Activated CD8-positive, alpha-beta T cell treated with anti-CD3 and anti-CD28 coated beads, Interleukin-2, amount 10 ng/mL, durations not matched to agents 7 days and 5 days (primary cell): Measurements from ENCODE around the gene CEP112. TPM values are rescaled to one million over a fixed set of nuclear protein-coding genes. Genes with fewer than 3 reads are reported as not detected.
A peak's percentile ranks its signal among the peaks of the same experiment; 100 is the strongest.

Experiments used
- ATAC-seq: fragments of 150-1000 bp; cut with Tn5 transposase; one replicate; pipeline ENCODE4 v1.10.0; 2021; ENCODE audit warnings: moderate library complexity
- CTCF ChIA-PET: fragments of 350-600 bp; sonication (Branson Sonifier 250); formaldehyde crosslinking; loops from one replicate; lab custom pipeline; 2021; ENCODE audit warnings: antibody characterized with exemption; lab: Charles Lee
- POLR2A ChIA-PET: fragments of 350-600 bp; sonication (Branson Sonifier 250); formaldehyde crosslinking; loops from one replicate; lab custom pipeline; 2021; ENCODE audit warnings: antibody characterized with exemption; lab: Charles Lee
- DNase-seq: peaks from one replicate; pipeline ENCODE4 v3.0.0-alpha.2; 2020
- H3K27ac Mint-ChIP-seq: one replicate; pipeline ENCODE4 v1.8.0; 2021; ENCODE audit warnings: mild to moderate bottlenecking, mixed read lengths
- H3K27me3 Mint-ChIP-seq: one replicate; pipeline ENCODE4 v1.8.0; 2021; ENCODE audit warnings: low read depth, mixed read lengths
- H3K36me3 Mint-ChIP-seq: one replicate; pipeline ENCODE4 v1.8.0; 2021; ENCODE audit warnings: low read depth, mixed read lengths
- H3K4me1 Mint-ChIP-seq: one replicate; pipeline ENCODE4 v1.8.0; 2021; ENCODE audit warnings: low read depth, mixed read lengths
- H3K4me3 Mint-ChIP-seq: one replicate; pipeline ENCODE4 v1.8.0; 2021; ENCODE audit warnings: mild to moderate bottlenecking, mixed read lengths
- H3K9me3 Mint-ChIP-seq: one replicate; pipeline ENCODE4 v1.8.0; 2022; ENCODE audit warnings: mixed read lengths; ENCODE audit not compliant: insufficient read depth
- total RNA-seq, 2 experiments: library from RNA; stranded (reverse); gene quantifications; one replicate each; pipeline ENCODE4 v1.2.3, GENCODE V29; 2021

Gene CEP112
- total RNA-seq, 2 experiments from 2014 or later, result 2.3 to 2.7 TPM

GRCh38 chr17:66203274-66204015 lies 11.5 kb upstream of the CEP112 start:
- no peak overlapping the region for H3K27ac Mint-ChIP-seq
- H3K27me3 Mint-ChIP-seq, result peaks cover 2% of the 10 kb centered on the region
- H3K4me1 Mint-ChIP-seq, result peaks cover 18% of the 10 kb centered on the region
- no peak overlapping the region for H3K4me3 Mint-ChIP-seq
- DNase-seq, result no peak
- no peaks in the 10 kb centered on the region for H3K36me3 Mint-ChIP-seq
- CTCF ChIA-PET, result no interaction called here
- H3K9me3 Mint-ChIP-seq, result no peaks in the 10 kb centered on the region
- ATAC-seq, result no peak
- POLR2A ChIA-PET, result no interaction called here

GRCh38 chr17:66200685-66201092 lies 8.8 kb upstream of the CEP112 start:
- H3K27ac Mint-ChIP-seq, result no peak overlapping the region
- H3K4me1 Mint-ChIP-seq, result peaks cover 18% of the 10 kb centered on the region
- H3K27me3 Mint-ChIP-seq, result peaks cover 2% of the 10 kb centered on the region
- POLR2A ChIA-PET, result no interaction called here
- peak; percentile 56 for DNase-seq
- ATAC-seq, result no peak
- CTCF ChIA-PET, result interaction anchor here (0.6 to 2.2 kb wide), 13 partner anchors 9 to 1180 kb away, joined by 3 to 8 read pairs (median 4); partner anchors contain the start of gene CEP112
- no peaks in the 10 kb centered on the region for H3K9me3 Mint-ChIP-seq
- H3K4me3 Mint-ChIP-seq, result no peak overlapping the region
- H3K36me3 Mint-ChIP-seq, result no peaks in the 10 kb centered on the region

GRCh38 chr17:66198242-66198641 lies 6.3 kb upstream of the CEP112 start:
- no peak overlapping the region for H3K4me3 Mint-ChIP-seq
- H3K27ac Mint-ChIP-seq, result no peak overlapping the region
- DNase-seq (no peak), ATAC-seq (no peak)
- no peaks in the 10 kb centered on the region for H3K36me3 Mint-ChIP-seq
- CTCF ChIA-PET, result no interaction called here
- POLR2A ChIA-PET, result no interaction called here
- peaks cover 2% of the 10 kb centered on the region for H3K27me3 Mint-ChIP-seq
- H3K9me3 Mint-ChIP-seq, result no peaks in the 10 kb centered on the region
- peaks cover 18% of the 10 kb centered on the region for H3K4me1 Mint-ChIP-seq

DNA sequence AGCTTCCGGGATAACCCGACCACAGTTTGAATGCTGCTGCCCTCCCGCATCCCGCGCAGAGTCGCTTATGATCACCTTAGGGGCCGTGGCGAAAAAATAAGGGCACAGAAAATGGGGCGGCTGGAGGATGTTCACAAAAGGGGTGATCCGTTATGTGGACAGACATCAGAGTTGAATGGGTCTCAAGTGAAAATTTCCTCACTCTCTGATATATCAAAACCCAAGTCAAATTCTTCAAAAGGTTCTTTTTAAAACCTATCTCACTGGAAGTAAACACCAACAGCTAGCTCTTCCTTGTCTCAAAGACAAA lies 400 bp upstream of the CEP112 start:
- Mint-ChIP-seq H3K27ac (peak overlapping the region; percentile 48), H3K36me3 (no peaks in the 10 kb centered on the region), H3K9me3 (no peaks in the 10 kb centered on the region), H3K27me3 (no peaks in the 10 kb centered on the region), H3K4me3 (peak overlapping the region; percentile 80), H3K4me1 (peaks cover 17% of the 10 kb centered on the region)
- POLR2A ChIA-PET, result no interaction called here
- ATAC-seq, result no peak
- CTCF ChIA-PET, result interaction anchor here (0.9 kb wide), 1 partner anchor 8 kb away, joined by 4 read pairs; no protein-coding TSS in a partner anchor
- no peak for DNase-seq

DNA sequence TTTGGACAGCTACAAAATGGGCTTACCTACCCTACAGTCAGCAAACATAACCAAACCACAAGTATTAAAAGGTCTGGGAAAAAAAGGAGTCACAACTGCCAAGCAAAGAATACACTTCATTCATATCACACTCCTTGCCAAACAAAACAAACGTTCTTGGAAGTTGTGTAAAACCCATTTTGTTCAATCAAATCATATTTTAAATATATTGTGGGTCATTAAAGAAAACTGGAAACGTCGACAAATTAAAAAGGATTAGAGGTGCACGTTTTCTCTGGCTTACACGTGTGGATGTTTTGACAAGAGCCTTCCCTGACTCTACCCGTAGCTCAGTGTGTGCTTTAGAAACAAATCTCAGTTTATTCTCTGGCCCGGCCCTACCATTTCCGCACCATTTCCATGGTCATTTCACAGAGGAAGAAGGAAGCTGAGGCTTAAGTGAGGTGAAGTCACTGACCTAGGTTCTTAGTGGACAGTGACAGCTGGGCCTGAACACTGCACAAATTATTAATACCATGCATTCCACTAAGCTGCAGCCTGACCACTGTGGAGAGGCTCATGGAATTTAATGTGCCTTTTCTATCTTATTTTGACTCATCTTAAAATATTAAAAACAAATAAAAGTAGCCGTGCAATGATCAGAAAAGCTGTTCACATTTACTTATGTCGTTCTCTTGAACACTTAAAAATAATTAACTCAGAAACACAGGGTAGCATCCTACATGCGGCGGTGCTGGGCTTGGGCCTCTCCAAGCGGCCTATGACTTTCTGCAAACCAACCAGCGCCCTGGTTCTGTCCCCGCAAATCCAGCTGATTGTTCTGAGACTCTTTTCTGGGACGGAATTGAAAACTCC lies 968 bp downstream of the CEP112 start:
- ChIA-PET POLR2A (no interaction called here), CTCF (no interaction called here)
- no peak for DNase-seq

GRCh38 chr17:66187718-66188117 lies 4.2 kb downstream of the CEP112 start:
- Mint-ChIP-seq H3K27me3 (peaks cover 2% of the 10 kb centered on the region), H3K27ac (no peak overlapping the region), H3K4me1 (peaks cover 16% of the 10 kb centered on the region), H3K4me3 (no peak overlapping the region), H3K9me3 (no peaks in the 10 kb centered on the region), H3K36me3 (no peaks in the 10 kb centered on the region)
- POLR2A ChIA-PET, result no interaction called here
- DNase-seq, result no peak
- CTCF ChIA-PET, result interaction anchor here (1.0 to 2.6 kb wide), 2 partner anchors 11 to 13 kb away, joined by 3 to 8 read pairs; no protein-coding TSS in a partner anchor
- no peak for ATAC-seq

More for the DNA sequence above, 968 bp downstream of the CEP112 start:
- Mint-ChIP-seq H3K36me3 (no peaks in the 10 kb centered on the region), H3K4me3 (peak overlapping the region; percentile 80), H3K4me1 (peaks cover 17% of the 10 kb centered on the region), H3K9me3 (no peaks in the 10 kb centered on the region), H3K27ac (peak overlapping the region; percentile 60), H3K27me3 (no peaks in the 10 kb centered on the region)
- ATAC-seq, result no peak

GRCh38 chr17:66185862-66186261 lies 6.1 kb downstream of the CEP112 start:
- Mint-ChIP-seq H3K4me1 (peaks cover 3% of the 10 kb centered on the region), H3K36me3 (no peaks in the 10 kb centered on the region), H3K27me3 (peaks cover 2% of the 10 kb centered on the region), H3K4me3 (no peak overlapping the region), H3K9me3 (no peaks in the 10 kb centered on the region), H3K27ac (no peak overlapping the region)
- DNase-seq (no peak), ATAC-seq (no peak)
- ChIA-PET POLR2A (no interaction called here), CTCF (interaction anchor here (1.1 kb wide), 1 partner anchor 20 kb away, joined by 3 read pairs; no protein-coding TSS in a partner anchor)

DNA sequence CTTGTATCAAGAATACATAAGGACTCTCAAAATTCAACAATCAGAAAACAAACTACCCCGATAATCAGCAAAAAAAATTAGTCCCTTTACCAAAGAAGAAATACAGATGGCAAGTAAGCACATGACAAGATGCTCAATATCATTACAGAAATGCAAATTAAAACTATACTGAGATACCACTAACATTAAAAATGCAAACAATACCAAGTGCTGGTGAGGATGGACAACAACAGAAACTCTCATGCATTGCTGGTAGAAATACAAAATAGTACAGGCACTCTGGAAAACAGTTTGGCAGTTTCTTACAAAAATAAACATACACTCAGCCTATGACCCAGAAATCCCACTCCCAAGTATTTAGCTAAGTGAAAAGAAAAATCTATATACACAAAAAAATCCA lies 7.5 kb downstream of the CEP112 start:
- no peak overlapping the region for H3K4me3 Mint-ChIP-seq
- ATAC-seq, result no peak
- H3K4me1 Mint-ChIP-seq, result no peaks in the 10 kb centered on the region
- no peaks in the 10 kb centered on the region for H3K9me3 Mint-ChIP-seq
- ChIA-PET POLR2A (interaction anchor here (0.7 kb wide), 1 partner anchor 10 kb away, joined by 3 read pairs; no protein-coding TSS in a partner anchor), CTCF (interaction anchor here (1.0 kb wide), 1 partner anchor 19 kb away, joined by 3 read pairs; no protein-coding TSS in a partner anchor)
- no peak overlapping the region for H3K27ac Mint-ChIP-seq
- peaks cover 7% of the 10 kb centered on the region for H3K27me3 Mint-ChIP-seq
- no peak for DNase-seq
- H3K36me3 Mint-ChIP-seq, result no peaks in the 10 kb centered on the region

GRCh38 chr17:66183529-66183928 lies 8.4 kb downstream of the CEP112 start:
- POLR2A ChIA-PET, result no interaction called here
- no peak for ATAC-seq
- H3K27ac Mint-ChIP-seq, result no peak overlapping the region

GRCh38 chr17:66178642-66179041 lies 13.3 kb downstream of the CEP112 start:
- Mint-ChIP-seq H3K4me3 (no peak overlapping the region), H3K27ac (no peak overlapping the region), H3K9me3 (no peaks in the 10 kb centered on the region), H3K27me3 (peaks cover 18% of the 10 kb centered on the region), H3K4me1 (no peaks in the 10 kb centered on the region), H3K36me3 (no peaks in the 10 kb centered on the region)
- POLR2A ChIA-PET, result no interaction called here
- ATAC-seq (no peak), DNase-seq (no peak)
- CTCF ChIA-PET, result no interaction called here

More at GRCh38 chr17:66183529-66183928, 8.4 kb downstream of the CEP112 start:
- Mint-ChIP-seq H3K9me3 (no peaks in the 10 kb centered on the region), H3K4me1 (no peaks in the 10 kb centered on the region), H3K27me3 (peaks cover 8% of the 10 kb centered on the region), H3K36me3 (no peaks in the 10 kb centered on the region), H3K4me3 (no peak overlapping the region)
- no peak for DNase-seq
- CTCF ChIA-PET, result interaction anchor here (1.0 kb wide), 1 partner anchor 18 kb away, joined by 3 read pairs; no protein-coding TSS in a partner anchor

- Mint-ChIP-seq H3K4me1 (no peaks in the 10 kb centered on the region), H3K9me3 (no peaks in the 10 kb centered on the region), H3K36me3 (no peaks in the 10 kb centered on the region), H3K27me3 (peaks cover 24% of the 10 kb centered on the region), H3K4me3 (no peak overlapping the region), H3K27ac (no peak overlapping the region)
- no peak for DNase-seq
- ATAC-seq, result no peak
- ChIA-PET CTCF (no interaction called here), POLR2A (no interaction called here)
Measured at GRCh38 chr17:66177048-66177447, 14.9 kb downstream of the CEP112 start.

- DNase-seq (no peak), ATAC-seq (no peak)
- CTCF ChIA-PET, result no interaction called here
- Mint-ChIP-seq H3K27ac (no peak overlapping the region), H3K9me3 (no peaks in the 10 kb centered on the region), H3K27me3 (peaks cover 25% of the 10 kb centered on the region), H3K4me3 (no peak overlapping the region), H3K4me1 (no peaks in the 10 kb centered on the region), H3K36me3 (no peaks in the 10 kb centered on the region)
- POLR2A ChIA-PET, result no interaction called here
Measured at GRCh38 chr17:66175892-66176291, 16.0 kb downstream of the CEP112 start.
